PC-3 (cell line): Measurements from ENCODE around the gene TFB1M. TPM values are rescaled to one million over a fixed set of nuclear protein-coding genes. Genes with fewer than 3 reads are reported as not detected.

Experiments
- ATAC-seq: fragments of 200-7000 bp; cut with Tn5 transposase; 2 replicates; pipeline ENCODE4 v1.9.1; 2020; ENCODE audit warnings: mild to moderate bottlenecking, moderate library complexity
- BruUV-seq: library from RNA; stranded (reverse); fragments of 400-500 nt; replicated peaks from 2 replicates; lab custom pipeline; 2021; lab: Mats Ljungman, UMichigan
- CTCF ChIA-PET: fragments of 300-600 bp; sonication (Branson Sonifier 250); formaldehyde crosslinking; loops from one replicate; lab custom pipeline; 2022; ENCODE audit warnings: antibody characterized with exemption; lab: Charles Lee
- POLR2A ChIA-PET: fragments of 300-600 bp; sonication (Branson Sonifier 250); formaldehyde crosslinking; loops from one replicate; lab custom pipeline; 2022; ENCODE audit warnings: antibody characterized with exemption; ENCODE audit not compliant: unreplicated experiment; lab: Charles Lee
- DNase-seq: peaks from one replicate; pipeline ENCODE4 v3.0.0-alpha.2; 2015
- H2AFZ ChIP-seq: fragments of 300-600 bp; sonication (generic); 2 replicates; pipeline ENCODE4 v1.6.0; 2016; ENCODE audit warnings: antibody characterized with exemption, low read length
- H3F3A ChIP-seq: fragments of 300-600 bp; sonication (generic); one replicate; pipeline ENCODE4 v1.6.0; 2017; ENCODE audit warnings: antibody characterized with exemption, low read length, control low read depth, mild to moderate bottlenecking; ENCODE audit not compliant: unreplicated experiment
- H3K27ac ChIP-seq: fragments of 300-600 bp; sonication (generic); 2 replicates; pipeline ENCODE4 v1.5.1; 2016; ENCODE audit warnings: mild to moderate bottlenecking, low read length
- H3K27me3 ChIP-seq: fragments of 300-600 bp; sonication (generic); 2 replicates; pipeline ENCODE4 v1.6.1; 2016; ENCODE audit warnings: low read length, mixed read lengths
- H3K36me3 ChIP-seq: fragments of 300-600 bp; sonication (generic); 2 replicates; pipeline ENCODE4 v1.6.1; 2016; ENCODE audit warnings: low read depth, mixed run types, low read length, mixed read lengths
- H3K4me1 ChIP-seq: fragments of 300-600 bp; sonication (generic); 2 replicates; pipeline ENCODE4 v1.5.1; 2016; ENCODE audit warnings: low read length; ENCODE audit not compliant: insufficient read depth
- H3K4me2 ChIP-seq: fragments of 300-600 bp; sonication (generic); 2 replicates; pipeline ENCODE4 v1.6.0; 2016; ENCODE audit warnings: low read length
- H3K4me3 ChIP-seq: fragments of 300-600 bp; sonication (generic); 2 replicates; pipeline ENCODE4 v1.5.1; 2016; ENCODE audit warnings: mild to moderate bottlenecking, low read length, mixed read lengths
- H3K79me2 ChIP-seq: fragments of 300-600 bp; sonication (generic); 2 replicates; pipeline ENCODE4 v1.6.1; 2017; ENCODE audit warnings: low read length, mixed read lengths
- H3K9ac ChIP-seq: fragments of 300-600 bp; sonication (generic); 2 replicates; pipeline ENCODE4 v1.6.0; 2016; ENCODE audit warnings: mild to moderate bottlenecking, low read length
- H3K9me2 ChIP-seq: fragments of 300-600 bp; sonication (generic); replicated peaks from 2 replicates; pipeline ENCODE4 v1.6.1; 2016; ENCODE audit warnings: mixed run types, low read length, mixed read lengths
- H3K9me3 ChIP-seq: fragments of 300-600 bp; sonication (generic); 2 replicates; pipeline ENCODE4 v1.6.1; 2016; ENCODE audit warnings: low read length, mixed read lengths
- H4K20me1 ChIP-seq: fragments of 300-600 bp; sonication (generic); 2 replicates; pipeline ENCODE4 v1.6.1; 2016; ENCODE audit warnings: low read length, mixed read lengths
- EZH2 ChIP-seq: fragments of 300-600 bp; sonication (generic); IDR thresholded peaks from one replicate; pipeline ENCODE4 v1.6.1; 2017; ENCODE audit warnings: antibody characterized with exemption, mild to moderate bottlenecking, low read length; ENCODE audit not compliant: unreplicated experiment
- EZH2phosphoT487 ChIP-seq: fragments of 300-600 bp; sonication (generic); IDR thresholded peaks from 2 replicates; pipeline ENCODE4 v1.6.1; 2018; ENCODE audit warnings: mild to moderate bottlenecking, antibody characterized with exemption, low read length, borderline replicate concordance
- intact Hi-C: fragments of 100-400 bp; cut with micrococcal nuclease; formaldehyde crosslinking; loops from 2 replicates; pipeline ENCODE4 v1.9.0; 2023
- total RNA-seq: library from RNA; depleted of rRNA; stranded (reverse); fragments of >200 nt; gene quantifications from 2 replicates; pipeline ENCODE4 v1.2.3, GENCODE V29; 2014
- TF ChIP-seq, protein P1 (sequence below): fragments of 300-600 bp; sonication (generic); conservative IDR thresholded peaks from 2 replicates; pipeline ENCODE4 v1.5.1; 2017; ENCODE audit warnings: antibody characterized with exemption, low read depth, mild to moderate bottlenecking, low read length

Gene TFB1M
- total RNA-seq, 1 experiment from 2014 or later: 23.1 TPM

DNA sequence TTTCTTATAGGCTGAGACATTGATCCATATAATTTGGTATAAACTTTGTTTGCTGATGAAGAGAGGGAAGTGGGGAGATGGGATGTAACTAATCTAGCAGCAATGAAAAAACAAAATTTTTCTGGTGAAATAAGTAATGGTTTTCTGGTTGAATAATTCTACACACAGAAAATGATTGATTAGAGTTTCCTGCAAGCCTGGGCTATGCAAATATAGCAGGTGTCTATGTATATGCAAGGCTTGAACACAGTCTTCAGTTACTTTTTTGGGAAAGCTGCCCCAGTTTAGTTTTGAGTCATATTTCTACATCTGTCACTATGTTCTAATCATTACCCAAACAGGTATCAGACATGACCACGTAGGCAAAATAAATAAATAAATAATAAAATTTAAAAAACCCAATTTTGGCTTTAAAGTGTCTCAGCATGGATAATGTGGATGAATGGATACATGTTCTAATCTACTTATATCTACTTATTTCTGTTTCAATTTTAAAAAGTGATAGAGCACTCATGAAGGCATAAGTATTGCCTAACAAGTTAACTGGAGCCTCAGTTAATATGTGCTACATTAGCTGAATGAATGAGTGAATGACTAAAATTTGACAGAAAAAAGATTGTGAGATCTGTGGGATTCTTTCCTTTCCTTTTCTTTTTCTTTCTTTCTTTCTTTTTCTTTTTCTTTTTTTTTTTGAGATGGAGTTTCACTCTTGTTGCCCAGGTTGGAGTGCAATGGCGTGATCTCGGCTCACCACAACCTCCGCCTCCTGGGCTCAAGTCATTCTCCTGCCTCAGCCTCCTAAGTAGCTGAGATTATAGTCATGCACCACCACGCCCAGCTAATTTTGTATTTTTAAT lies 37.2 kb upstream of the TFB1M start:
- Histone ChIP-seq H3K27ac (no peak overlapping the region), H3K4me2 (no peak overlapping the region), H3K9ac (no peak overlapping the region), H3F3A (no peaks in the 10 kb centered on the region), H3K9me3 (peaks cover 17% of the 10 kb centered on the region; the same call in 1 of the 2 replicates), H2AFZ (no peak overlapping the region), H3K27me3 (no peaks in the 10 kb centered on the region), H3K36me3 (peaks cover 5% of the 10 kb centered on the region; the same call in 1 of the 2 replicates), H3K4me1 (no peaks in the 10 kb centered on the region), H3K9me2 (no peaks in the 10 kb centered on the region), H4K20me1 (no peaks in the 10 kb centered on the region), H3K4me3 (no peak overlapping the region), H3K79me2 (no peaks in the 10 kb centered on the region)
- intact Hi-C loops: no loop called here
- BruUV-seq: no TSS peak
- ChIA-PET CTCF (no interaction called here), POLR2A (no interaction called here)
- DNase-seq (no peak), ATAC-seq (no peak)
- TF ChIP-seq EZH2phosphoT487 (no peak), EZH2 (no peak)
- TF ChIP-seq, protein P1, sequence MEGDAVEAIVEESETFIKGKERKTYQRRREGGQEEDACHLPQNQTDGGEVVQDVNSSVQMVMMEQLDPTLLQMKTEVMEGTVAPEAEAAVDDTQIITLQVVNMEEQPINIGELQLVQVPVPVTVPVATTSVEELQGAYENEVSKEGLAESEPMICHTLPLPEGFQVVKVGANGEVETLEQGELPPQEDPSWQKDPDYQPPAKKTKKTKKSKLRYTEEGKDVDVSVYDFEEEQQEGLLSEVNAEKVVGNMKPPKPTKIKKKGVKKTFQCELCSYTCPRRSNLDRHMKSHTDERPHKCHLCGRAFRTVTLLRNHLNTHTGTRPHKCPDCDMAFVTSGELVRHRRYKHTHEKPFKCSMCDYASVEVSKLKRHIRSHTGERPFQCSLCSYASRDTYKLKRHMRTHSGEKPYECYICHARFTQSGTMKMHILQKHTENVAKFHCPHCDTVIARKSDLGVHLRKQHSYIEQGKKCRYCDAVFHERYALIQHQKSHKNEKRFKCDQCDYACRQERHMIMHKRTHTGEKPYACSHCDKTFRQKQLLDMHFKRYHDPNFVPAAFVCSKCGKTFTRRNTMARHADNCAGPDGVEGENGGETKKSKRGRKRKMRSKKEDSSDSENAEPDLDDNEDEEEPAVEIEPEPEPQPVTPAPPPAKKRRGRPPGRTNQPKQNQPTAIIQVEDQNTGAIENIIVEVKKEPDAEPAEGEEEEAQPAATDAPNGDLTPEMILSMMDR: no peak

DNA sequence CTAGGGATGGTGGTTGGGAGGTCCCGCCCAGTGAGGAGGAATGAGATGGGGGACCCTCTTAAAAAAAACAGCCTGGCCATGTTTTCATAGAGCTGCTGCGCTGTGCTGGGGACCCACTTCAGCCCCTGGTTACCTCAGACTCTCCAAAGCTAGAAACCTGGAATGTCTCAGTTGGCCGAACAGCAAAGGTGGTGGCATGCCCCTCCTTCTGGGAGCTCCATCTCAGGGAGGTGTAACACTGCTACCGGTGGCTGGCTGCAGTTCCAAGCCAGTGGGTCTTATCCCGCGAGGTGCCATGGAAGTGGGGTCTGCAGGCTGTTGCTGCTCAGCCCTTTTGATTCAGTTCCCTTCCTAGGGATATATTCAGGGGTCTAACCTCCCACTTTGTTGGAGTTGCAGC lies 35.7 kb upstream of the TFB1M start:
- no peak overlapping the region for H3K4me2 ChIP-seq
- no TSS peak for BruUV-seq
- no peak overlapping the region for H3K4me3 ChIP-seq
- H2AFZ ChIP-seq: no peak overlapping the region
- ChIA-PET CTCF (no interaction called here), POLR2A (no interaction called here)
- no peak for TF ChIP-seq EZH2
- H3K27me3 ChIP-seq: no peaks in the 10 kb centered on the region
- DNase-seq (no peak), ATAC-seq (no peak)
- no peak overlapping the region for H3K9ac ChIP-seq
- H3K36me3 ChIP-seq: peaks cover 5% of the 10 kb centered on the region; the same call in 1 of the 2 replicates
- no peaks in the 10 kb centered on the region for H3K79me2 ChIP-seq
- no peak overlapping the region for H3K27ac ChIP-seq
- no peaks in the 10 kb centered on the region for H4K20me1 ChIP-seq
- H3K4me1 ChIP-seq: no peaks in the 10 kb centered on the region
- H3K9me3 ChIP-seq: peaks cover 15% of the 10 kb centered on the region; the same call in 1 of the 2 replicates
- intact Hi-C loops: no loop called here
- no peaks in the 10 kb centered on the region for H3F3A ChIP-seq
- no peaks in the 10 kb centered on the region for H3K9me2 ChIP-seq

DNA sequence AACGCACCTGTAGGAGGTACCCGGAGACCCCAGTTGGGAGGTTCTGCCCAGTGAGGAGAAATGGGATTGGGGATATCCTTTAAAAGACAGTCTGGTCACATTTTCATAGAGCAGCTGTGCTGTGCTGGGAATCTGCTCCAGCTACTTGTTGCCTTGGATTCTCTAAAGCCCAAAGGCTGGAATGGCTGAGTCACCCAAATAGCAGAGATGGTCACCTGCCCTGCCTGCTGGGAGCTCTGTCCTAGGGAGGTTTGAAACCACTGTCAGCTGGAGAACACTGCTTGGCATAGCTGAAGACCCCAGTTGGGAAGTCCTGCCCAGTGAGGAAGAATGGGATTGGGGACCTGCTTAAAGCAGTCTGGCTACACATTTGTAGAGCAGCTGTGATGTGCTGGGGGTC lies 34.8 kb upstream of the TFB1M start:
- intact Hi-C loops: no loop called here
- no TSS peak for BruUV-seq
- POLR2A ChIA-PET: no interaction called here

More for the DNA sequence above, 34.8 kb upstream of the TFB1M start:
- Histone ChIP-seq H3K4me3 (no peak overlapping the region), H3K4me1 (no peaks in the 10 kb centered on the region), H3F3A (no peaks in the 10 kb centered on the region), H3K9ac (no peak overlapping the region), H3K36me3 (no peaks in the 10 kb centered on the region; the same call in 1 of the 2 replicates), H2AFZ (no peak overlapping the region), H3K9me3 (peaks cover 7% of the 10 kb centered on the region; the same call in 1 of the 2 replicates), H3K79me2 (no peaks in the 10 kb centered on the region), H3K4me2 (no peak overlapping the region), H3K9me2 (no peaks in the 10 kb centered on the region), H3K27me3 (no peaks in the 10 kb centered on the region), H3K27ac (no peak overlapping the region), H4K20me1 (no peaks in the 10 kb centered on the region)
- CTCF ChIA-PET: no interaction called here
- no peak for DNase-seq
- no peak for ATAC-seq
- TF ChIP-seq, protein P1: no peak
- TF ChIP-seq EZH2 (no peak), EZH2phosphoT487 (no peak)
